MM.1S (cell line): Measurements from ENCODE around the gene LRRN4.

ENCODE experiments used
- DNase-seq: peaks from one replicate; pipeline ENCODE4 v3.0.0-alpha.2; 2015
- H2AFZ ChIP-seq: fragments of 300-600 bp; sonication (generic); 2 replicates; pipeline ENCODE4 v1.6.0; 2016; ENCODE audit warnings: antibody characterized with exemption, low read length
- H3F3A ChIP-seq: fragments of 300-600 bp; sonication (generic); 2 replicates; pipeline ENCODE4 v1.6.1; 2016; ENCODE audit warnings: mild to moderate bottlenecking, antibody characterized with exemption, low read length, moderate library complexity, mixed read lengths; ENCODE audit not compliant: insufficient read depth
- H3K27ac ChIP-seq: fragments of 300-600 bp; sonication (generic); 2 replicates; pipeline ENCODE4 v1.5.1; 2016; ENCODE audit warnings: mild to moderate bottlenecking, low read length
- H3K27me3 ChIP-seq: fragments of 300-600 bp; sonication (generic); replicated peaks from 2 replicates; pipeline ENCODE4 v1.6.0; 2016; ENCODE audit warnings: low read length; ENCODE audit not compliant: insufficient read depth
- H3K36me3 ChIP-seq: fragments of 300-600 bp; sonication (generic); replicated peaks from 2 replicates; pipeline ENCODE4 v1.6.1; 2016; ENCODE audit warnings: mild to moderate bottlenecking, low read length, mixed read lengths; ENCODE audit not compliant: insufficient read depth
- H3K4me1 ChIP-seq: fragments of 300-600 bp; sonication (generic); 2 replicates; pipeline ENCODE4 v1.6.1; 2016; ENCODE audit warnings: low read length, mixed read lengths
- H3K4me2 ChIP-seq: fragments of 300-600 bp; sonication (generic); 2 replicates; pipeline ENCODE4 v1.6.0; 2016; ENCODE audit warnings: low read depth, low read length
- H3K4me3 ChIP-seq: fragments of 300-600 bp; sonication (generic); 2 replicates; pipeline ENCODE4 v1.5.1; 2016; ENCODE audit warnings: low read length, mixed read lengths
- H3K79me2 ChIP-seq: fragments of 300-600 bp; sonication (generic); 2 replicates; pipeline ENCODE4 v1.6.1; 2016; ENCODE audit warnings: mixed run types, low read length, mixed read lengths
- H3K9ac ChIP-seq: fragments of 300-600 bp; sonication (generic); 2 replicates; pipeline ENCODE4 v1.6.1; 2016; ENCODE audit warnings: low read length, mixed read lengths
- H3K9me2 ChIP-seq: fragments of 300-600 bp; sonication (generic); replicated peaks from 2 replicates; pipeline ENCODE4 v1.6.1; 2016; ENCODE audit warnings: mild to moderate bottlenecking, low read length, mixed read lengths; ENCODE audit not compliant: insufficient read depth
- H3K9me3 ChIP-seq: fragments of 300-600 bp; sonication (generic); replicated peaks from 2 replicates; pipeline ENCODE4 v1.6.1; 2016; ENCODE audit warnings: mild to moderate bottlenecking, low read length, mixed read lengths; ENCODE audit not compliant: insufficient read depth
- H4K20me1 ChIP-seq: fragments of 300-600 bp; sonication (generic); 2 replicates; pipeline ENCODE4 v1.6.1; 2016; ENCODE audit warnings: mild to moderate bottlenecking, low read length, moderate library complexity, mixed read lengths; ENCODE audit not compliant: insufficient read depth
- EZH2 ChIP-seq: fragments of 300-600 bp; sonication (generic); optimal IDR thresholded peaks from 2 replicates; pipeline ENCODE3; 2017; ENCODE audit warnings: low read depth, mild to moderate bottlenecking, antibody characterized with exemption, low read length, mixed read lengths
- EZH2phosphoT487 ChIP-seq: fragments of 300-600 bp; sonication (generic); IDR thresholded peaks from 2 replicates; pipeline ENCODE4 v1.6.1; 2018; ENCODE audit warnings: antibody characterized with exemption, low read length
- TF ChIP-seq, protein P1 (sequence below): fragments of 300-600 bp; sonication (generic); IDR thresholded peaks from 2 replicates; pipeline ENCODE4 v1.5.1; 2016; ENCODE audit warnings: antibody characterized with exemption, low read length, mixed read lengths

Gene LRRN4

DNA sequence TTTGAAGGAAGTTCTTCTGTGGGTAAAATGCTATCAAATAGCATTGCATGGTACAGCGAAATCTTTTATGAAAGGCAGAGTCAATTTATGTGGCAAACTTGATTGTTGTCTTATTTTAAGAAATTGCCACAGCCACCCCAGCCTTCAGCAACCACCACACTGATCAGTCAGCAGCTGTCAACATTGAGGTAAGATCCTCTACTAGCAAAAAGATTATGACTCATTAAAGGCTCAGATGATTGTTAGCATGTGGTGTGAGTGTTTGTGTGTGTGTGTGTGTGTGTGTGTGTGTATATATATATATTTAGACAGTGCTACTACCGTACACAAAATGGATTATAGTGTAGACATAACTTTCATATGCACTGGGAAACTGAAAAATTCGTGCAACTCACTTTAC lies 27.8 kb downstream of the LRRN4 start:
- no peak for DNase-seq
- peaks cover 10% of the 10 kb centered on the region; the same call in 1 of the 2 replicates for H3F3A ChIP-seq
- H3K9me3 ChIP-seq, result no peaks in the 10 kb centered on the region
- no peak overlapping the region for H3K4me3 ChIP-seq
- no peak overlapping the region for H3K4me2 ChIP-seq
- H3K36me3 ChIP-seq, result peaks cover 8% of the 10 kb centered on the region; the same call in 1 of the 2 replicates
- peaks cover 13% of the 10 kb centered on the region for H3K4me1 ChIP-seq
- H4K20me1 ChIP-seq, result no peaks in the 10 kb centered on the region
- no peak overlapping the region for H3K9ac ChIP-seq
- H2AFZ ChIP-seq, result no peak overlapping the region
- H3K27me3 ChIP-seq, result no peaks in the 10 kb centered on the region
- TF ChIP-seq EZH2phosphoT487, result no peak
- TF ChIP-seq, protein P1, sequence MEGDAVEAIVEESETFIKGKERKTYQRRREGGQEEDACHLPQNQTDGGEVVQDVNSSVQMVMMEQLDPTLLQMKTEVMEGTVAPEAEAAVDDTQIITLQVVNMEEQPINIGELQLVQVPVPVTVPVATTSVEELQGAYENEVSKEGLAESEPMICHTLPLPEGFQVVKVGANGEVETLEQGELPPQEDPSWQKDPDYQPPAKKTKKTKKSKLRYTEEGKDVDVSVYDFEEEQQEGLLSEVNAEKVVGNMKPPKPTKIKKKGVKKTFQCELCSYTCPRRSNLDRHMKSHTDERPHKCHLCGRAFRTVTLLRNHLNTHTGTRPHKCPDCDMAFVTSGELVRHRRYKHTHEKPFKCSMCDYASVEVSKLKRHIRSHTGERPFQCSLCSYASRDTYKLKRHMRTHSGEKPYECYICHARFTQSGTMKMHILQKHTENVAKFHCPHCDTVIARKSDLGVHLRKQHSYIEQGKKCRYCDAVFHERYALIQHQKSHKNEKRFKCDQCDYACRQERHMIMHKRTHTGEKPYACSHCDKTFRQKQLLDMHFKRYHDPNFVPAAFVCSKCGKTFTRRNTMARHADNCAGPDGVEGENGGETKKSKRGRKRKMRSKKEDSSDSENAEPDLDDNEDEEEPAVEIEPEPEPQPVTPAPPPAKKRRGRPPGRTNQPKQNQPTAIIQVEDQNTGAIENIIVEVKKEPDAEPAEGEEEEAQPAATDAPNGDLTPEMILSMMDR, result no peak
- no peak for TF ChIP-seq EZH2
- H3K27ac ChIP-seq, result no peak overlapping the region
- H3K79me2 ChIP-seq, result peaks cover 36% of the 10 kb centered on the region
- H3K9me2 ChIP-seq, result no peaks in the 10 kb centered on the region

DNA sequence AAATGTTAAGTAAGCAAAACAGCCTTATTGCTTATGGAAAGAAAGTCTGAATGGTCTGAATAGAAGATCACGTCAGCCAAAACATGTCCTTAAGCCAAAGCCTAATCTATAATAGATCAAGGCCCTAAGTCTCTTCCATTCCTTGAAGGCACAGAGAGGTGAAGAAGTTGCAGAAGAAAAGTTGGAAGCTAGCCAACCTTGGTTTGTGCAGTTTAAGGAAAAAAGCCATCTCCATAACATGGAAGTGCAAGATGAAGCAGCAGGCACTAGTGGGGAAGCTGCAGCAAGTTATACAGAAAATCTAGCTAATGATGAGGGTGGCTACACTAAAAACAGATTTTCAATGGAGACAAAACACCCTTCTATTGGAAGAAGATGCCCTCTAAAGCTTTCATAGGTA lies 29.1 kb downstream of the LRRN4 start:
- no peak overlapping the region for H3K9ac ChIP-seq
- peaks cover 13% of the 10 kb centered on the region for H3K4me1 ChIP-seq
- no peaks in the 10 kb centered on the region for H4K20me1 ChIP-seq
- peaks cover 8% of the 10 kb centered on the region; the same call in 1 of the 2 replicates for H3K36me3 ChIP-seq
- no peaks in the 10 kb centered on the region for H3K9me2 ChIP-seq
- H3K4me2 ChIP-seq, result no peak overlapping the region
- no peaks in the 10 kb centered on the region for H3K27me3 ChIP-seq
- H2AFZ ChIP-seq, result no peak overlapping the region
- H3K79me2 ChIP-seq, result peaks cover 43% of the 10 kb centered on the region
- H3F3A ChIP-seq, result peaks cover 10% of the 10 kb centered on the region; the same call in 1 of the 2 replicates
- TF ChIP-seq, protein P1, result no peak
- no peak for TF ChIP-seq EZH2
- no peak for TF ChIP-seq EZH2phosphoT487
- H3K4me3 ChIP-seq, result no peak overlapping the region
- no peak for DNase-seq
- H3K9me3 ChIP-seq, result no peaks in the 10 kb centered on the region
- no peak overlapping the region for H3K27ac ChIP-seq

DNA sequence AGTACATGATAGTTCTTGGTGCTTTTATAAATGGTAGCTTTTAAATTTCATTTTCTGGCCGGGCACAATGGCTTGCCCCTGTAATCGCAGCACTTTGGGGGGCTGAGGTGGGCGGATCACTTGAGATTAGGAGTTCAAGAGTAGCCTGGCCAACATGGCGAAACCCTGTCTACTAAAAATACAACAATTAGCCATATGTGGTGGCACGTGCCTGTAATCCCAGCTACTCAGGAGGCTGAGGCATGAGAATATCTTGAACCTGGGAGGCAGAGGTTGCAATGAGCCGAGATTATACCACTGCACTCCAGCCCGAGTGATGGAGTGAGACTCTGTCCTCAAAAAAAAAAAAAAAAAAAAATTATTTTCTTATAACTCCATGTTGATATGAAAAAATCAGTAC lies 36.0 kb downstream of the LRRN4 start:
- H3K36me3 ChIP-seq, result peaks cover 4% of the 10 kb centered on the region; the same call in 1 of the 2 replicates
- peaks cover 10% of the 10 kb centered on the region for H3F3A ChIP-seq
- H3K9ac ChIP-seq, result no peak overlapping the region
- H4K20me1 ChIP-seq, result no peaks in the 10 kb centered on the region
- H3K4me3 ChIP-seq, result no peak overlapping the region
- H3K79me2 ChIP-seq, result peaks cover 54% of the 10 kb centered on the region
- DNase-seq, result no peak
- no peaks in the 10 kb centered on the region for H3K9me3 ChIP-seq
- no peaks in the 10 kb centered on the region for H3K9me2 ChIP-seq
- peaks cover 10% of the 10 kb centered on the region for H3K4me1 ChIP-seq
- H3K4me2 ChIP-seq, result no peak overlapping the region
- H2AFZ ChIP-seq, result no peak overlapping the region
- TF ChIP-seq EZH2phosphoT487, result no peak
- no peak for TF ChIP-seq EZH2
- TF ChIP-seq, protein P1, result no peak
- no peak overlapping the region for H3K27ac ChIP-seq
- no peaks in the 10 kb centered on the region for H3K27me3 ChIP-seq
